ENCODE measurements around the gene DUS1L.

DNA sequence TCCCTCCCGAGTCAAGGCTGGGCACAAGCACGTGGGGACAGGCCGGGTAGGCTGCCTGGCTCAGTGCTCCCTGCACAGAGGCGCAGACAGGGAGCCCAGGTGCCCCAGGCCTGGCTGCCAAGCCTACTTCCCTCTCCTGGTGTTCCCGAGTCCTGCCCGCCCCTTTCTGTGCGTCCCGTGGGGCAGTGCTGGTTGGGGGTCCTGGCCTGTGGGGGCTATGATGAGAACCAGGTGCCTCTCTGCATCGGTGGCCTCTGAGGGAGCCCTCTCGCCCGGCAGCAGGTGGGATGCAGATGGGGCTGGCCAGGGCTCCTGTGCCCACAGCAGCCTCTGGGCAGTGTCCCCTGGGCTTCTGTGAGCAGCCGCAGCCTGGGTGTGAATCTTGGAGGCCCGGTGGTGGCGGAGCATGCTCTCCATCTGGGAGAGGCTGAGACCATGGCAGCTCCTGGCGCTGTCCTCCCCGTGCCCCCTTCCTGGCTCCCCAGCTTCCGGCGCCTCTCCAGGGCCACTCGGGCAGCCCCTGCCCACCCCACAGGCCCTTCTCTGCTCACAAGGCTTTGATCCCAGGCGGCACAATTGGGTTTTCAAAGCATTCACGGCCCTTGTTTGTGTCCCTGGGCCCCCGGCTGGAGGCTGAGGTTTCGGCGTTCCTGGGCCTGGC, 50.2 kb downstream of the DUS1L start:
- no peak for TF ChIP-seq EZH2phosphoT487 (IDR thresholded peaks at IDR 0.05; ENCODE audit: low read depth, severe bottlenecking, unreplicated experiment)
- TF ChIP-seq, protein P1, sequence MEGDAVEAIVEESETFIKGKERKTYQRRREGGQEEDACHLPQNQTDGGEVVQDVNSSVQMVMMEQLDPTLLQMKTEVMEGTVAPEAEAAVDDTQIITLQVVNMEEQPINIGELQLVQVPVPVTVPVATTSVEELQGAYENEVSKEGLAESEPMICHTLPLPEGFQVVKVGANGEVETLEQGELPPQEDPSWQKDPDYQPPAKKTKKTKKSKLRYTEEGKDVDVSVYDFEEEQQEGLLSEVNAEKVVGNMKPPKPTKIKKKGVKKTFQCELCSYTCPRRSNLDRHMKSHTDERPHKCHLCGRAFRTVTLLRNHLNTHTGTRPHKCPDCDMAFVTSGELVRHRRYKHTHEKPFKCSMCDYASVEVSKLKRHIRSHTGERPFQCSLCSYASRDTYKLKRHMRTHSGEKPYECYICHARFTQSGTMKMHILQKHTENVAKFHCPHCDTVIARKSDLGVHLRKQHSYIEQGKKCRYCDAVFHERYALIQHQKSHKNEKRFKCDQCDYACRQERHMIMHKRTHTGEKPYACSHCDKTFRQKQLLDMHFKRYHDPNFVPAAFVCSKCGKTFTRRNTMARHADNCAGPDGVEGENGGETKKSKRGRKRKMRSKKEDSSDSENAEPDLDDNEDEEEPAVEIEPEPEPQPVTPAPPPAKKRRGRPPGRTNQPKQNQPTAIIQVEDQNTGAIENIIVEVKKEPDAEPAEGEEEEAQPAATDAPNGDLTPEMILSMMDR (IDR thresholded peaks at IDR 0.05; ENCODE audit: poor library complexity): no peak
